Measurements from ENCODE around the gene CASP10.
"Not testable (repeated sequence)": the region's sequence is repeated elsewhere in the genome, so short reads cannot be mapped to it uniquely, and the experiment has no call there.

Gene CASP10

GRCh38 chr2:201182650-201183364 is at the start of gene CASP10:
Gene CASP10 (plus strand): TSS chr2:201183141. CDS start chr2:201185778, 2,637 bp downstream.
- no peak for DNase-seq

GRCh38 chr2:201135386-201135785 is 47.6 kb upstream of the CASP10 start:
- no peak for DNase-seq

GRCh38 chr2:201136889-201137321 is 46.0 kb upstream of the CASP10 start:
- no peak for DNase-seq

- DNase-seq = peak in 1 of 58 donors; percentile 5
These were observed 45.2 kb upstream of the CASP10 start for GRCh38 chr2:201137505-201138400.

GRCh38 chr2:201138401-201138970 is 44.5 kb upstream of the CASP10 start:
- no peak for DNase-seq

- not testable (repeated sequence) for DNase-seq
These were observed 43.8 kb upstream of the CASP10 start for GRCh38 chr2:201138986-201139781.

GRCh38 chr2:201139836-201140604 is 42.9 kb upstream of the CASP10 start:
- no peak for DNase-seq

GRCh38 chr2:201144101-201145051 is 38.6 kb upstream of the CASP10 start:
- no peak for DNase-seq

GRCh38 chr2:201148434-201148990 is 34.4 kb upstream of the CASP10 start:
- DNase-seq = no peak

GRCh38 chr2:201149064-201149820 is 33.7 kb upstream of the CASP10 start:
- no peak for DNase-seq

- not testable (repeated sequence) for DNase-seq
These were observed 33.1 kb upstream of the CASP10 start for GRCh38 chr2:201149821-201150165.

- no peak for DNase-seq
These were observed 32.4 kb upstream of the CASP10 start for GRCh38 chr2:201150454-201151020.

- no peak for DNase-seq
These were observed 31.6 kb upstream of the CASP10 start for GRCh38 chr2:201151127-201151981.

GRCh38 chr2:201152517-201152916 is 30.4 kb upstream of the CASP10 start:
- DNase-seq = no peak

GRCh38 chr2:201152999-201153815 is 29.7 kb upstream of the CASP10 start:
- DNase-seq = no peak

Data from anterior cingulate cortex (tissue), 58 donors.